ENCODE measurements around the gene SORL1.

The SORL1 gene

GRCh38 chr11:121512468-121513465 lies 60.7 kb downstream of the SORL1 start:
- TF ChIP-seq TCF12 (IDR thresholded peaks at IDR 0.05; ENCODE audit: low read depth): no peak
- TF ChIP-seq ZBTB7A (IDR thresholded peaks at IDR 0.05; ENCODE audit: low read depth): no peak
- no peak for TF ChIP-seq REST (IDR thresholded peaks at IDR 0.05; ENCODE audit: low read depth)

GRCh38 chr11:121513807-121514206 lies 61.7 kb downstream of the SORL1 start:
- TF ChIP-seq YY1 (IDR thresholded peaks at IDR 0.05; ENCODE audit: low read depth): no peak
- no peak for TF ChIP-seq TEAD4 (IDR thresholded peaks at IDR 0.05)
- TF ChIP-seq MAX (IDR thresholded peaks at IDR 0.05): no peak
- no peak for TF ChIP-seq CREB1 (IDR thresholded peaks at IDR 0.05; ENCODE audit: low read depth)
- TF ChIP-seq EGR1 (IDR thresholded peaks at IDR 0.05): no peak
- no peak for TF ChIP-seq TAF1 (IDR thresholded peaks at IDR 0.05; ENCODE audit: low read depth)
- no peak for TF ChIP-seq FOXM1 (IDR thresholded peaks at IDR 0.05; ENCODE audit: borderline replicate concordance, low read depth)
- no peak for TF ChIP-seq TCF12 (IDR thresholded peaks at IDR 0.05; ENCODE audit: low read depth)
- no peak for TF ChIP-seq REST (IDR thresholded peaks at IDR 0.05; ENCODE audit: low read depth)
- TF ChIP-seq ZBTB7A (IDR thresholded peaks at IDR 0.05; ENCODE audit: low read depth): no peak
- no peak for TF ChIP-seq EP300 (IDR thresholded peaks at IDR 0.05; ENCODE audit: borderline replicate concordance)

- no peak for TF ChIP-seq MAX (IDR thresholded peaks at IDR 0.05)
- TF ChIP-seq EGR1 (IDR thresholded peaks at IDR 0.05): no peak
- no peak for TF ChIP-seq USF1 (IDR thresholded peaks at IDR 0.05)
- no peak for TF ChIP-seq YY1 (IDR thresholded peaks at IDR 0.05; ENCODE audit: low read depth)
- no peak for TF ChIP-seq EP300 (IDR thresholded peaks at IDR 0.05; ENCODE audit: borderline replicate concordance)
- TF ChIP-seq CEBPB (IDR thresholded peaks at IDR 0.05): no peak
- TF ChIP-seq TCF12 (IDR thresholded peaks at IDR 0.05; ENCODE audit: low read depth): no peak
- TF ChIP-seq RAD21 (IDR thresholded peaks at IDR 0.05; ENCODE audit: low read depth): no peak
- no peak for TF ChIP-seq TAF1 (IDR thresholded peaks at IDR 0.05; ENCODE audit: low read depth)
- TF ChIP-seq ZBTB7A (IDR thresholded peaks at IDR 0.05; ENCODE audit: low read depth): no peak
- TF ChIP-seq TEAD4 (IDR thresholded peaks at IDR 0.05): no peak
- TF ChIP-seq FOXM1 (IDR thresholded peaks at IDR 0.05; ENCODE audit: borderline replicate concordance, low read depth): no peak
- TF ChIP-seq CREB1 (IDR thresholded peaks at IDR 0.05; ENCODE audit: low read depth): no peak
- no peak for TF ChIP-seq REST (IDR thresholded peaks at IDR 0.05; ENCODE audit: low read depth)
Observed at GRCh38 chr11:121514432-121515334, 62.6 kb downstream of the SORL1 start.

GRCh38 chr11:121515335-121515671 lies 63.2 kb downstream of the SORL1 start:
- TF ChIP-seq NFIC (IDR thresholded peaks at IDR 0.05): no peak
- no peak for TF ChIP-seq EP300 (IDR thresholded peaks at IDR 0.05; ENCODE audit: borderline replicate concordance)
- no peak for TF ChIP-seq EGR1 (IDR thresholded peaks at IDR 0.05)
- no peak for TF ChIP-seq CREB1 (IDR thresholded peaks at IDR 0.05; ENCODE audit: low read depth)
- TF ChIP-seq TCF12 (IDR thresholded peaks at IDR 0.05; ENCODE audit: low read depth): no peak
- TF ChIP-seq FOXM1 (IDR thresholded peaks at IDR 0.05; ENCODE audit: borderline replicate concordance, low read depth): no peak
- TF ChIP-seq TAF1 (IDR thresholded peaks at IDR 0.05; ENCODE audit: low read depth): no peak
- no peak for TF ChIP-seq REST (IDR thresholded peaks at IDR 0.05; ENCODE audit: low read depth)
- TF ChIP-seq YY1 (IDR thresholded peaks at IDR 0.05; ENCODE audit: low read depth): no peak
- no peak for TF ChIP-seq ZBTB7A (IDR thresholded peaks at IDR 0.05; ENCODE audit: low read depth)
- TF ChIP-seq MAX (IDR thresholded peaks at IDR 0.05): no peak
- no peak for TF ChIP-seq USF1 (IDR thresholded peaks at IDR 0.05)
